Testis (tissue), 3 donors: Measurements from ENCODE around the gene IGFBP3. TPM values are rescaled to one million over a fixed set of nuclear protein-coding genes. Genes with fewer than 3 reads are reported as not detected.

Experiments
- DNase-seq: peaks from one replicate; pipeline ENCODE4 v3.0.0-alpha.2; 2019
- H3K27ac ChIP-seq, 2 donors: fragments of 200-600 bp; sonication (generic); one replicate each; pipeline ENCODE4 v1.5.1; 2019
- H3K27me3 ChIP-seq: fragments of 200-600 bp; sonication (generic); one replicate; pipeline ENCODE4 v1.5.1; 2019
- H3K36me3 ChIP-seq: fragments of 200-600 bp; sonication (generic); one replicate; pipeline ENCODE4 v1.5.1; 2017; ENCODE audit warnings: low read depth; ENCODE audit errors: missing control alignments
- H3K4me1 ChIP-seq: fragments of 200-600 bp; sonication (generic); one replicate; pipeline ENCODE4 v1.5.1; 2019
- H3K4me3 ChIP-seq, 2 donors: fragments of 200-600 bp; sonication (generic); one replicate each; pipeline ENCODE4 v1.5.1; 2017 to 2019
- H3K9me3 ChIP-seq: fragments of 200-600 bp; sonication (generic); one replicate; pipeline ENCODE4 v1.5.1; 2017
- CTCF ChIP-seq, 3 experiments: fragments of 450-650 bp in 2 of 3; fragments of 200-600 bp in 1 of 3; sonication (generic) in 1 of 3; IDR thresholded peaks; one replicate each; pipeline ENCODE4 v1.5.1; 2016 to 2019; ENCODE audit warnings: antibody characterized with exemption in 3 of 3, mild to moderate bottlenecking in 2 of 3, moderate library complexity in 1 of 3
- POLR2A ChIP-seq: fragments of 450-650 bp; IDR thresholded peaks from one replicate; pipeline ENCODE4 v1.6.1; 2017; ENCODE audit warnings: antibody characterized with exemption, mild to moderate bottlenecking, moderate library complexity
- whole genome bisulfite sequencing, 2 donors: methylation state at CpG; one replicate each; pipeline ENCODE4 v1.1.5; 2018; 5-methylcytosine and 5-hydroxymethylcytosine counted together
- intact Hi-C: fragments of 100-400 bp; cut with DNase I; formaldehyde crosslinking; loops from one replicate; pipeline ENCODE4 v1.15.1; 2023; ENCODE audit warnings: low total_unique reads
- polyA plus RNA-seq: library from polyadenylated mRNA; stranded (reverse); fragments of 350-450 nt; fragmentation: Illumina TruSeq; extraction: RNeasy Lipid Tissue Mini Kit (QIAGEN cat#74804); gene quantifications from one replicate; pipeline ENCODE4 v1.2.3, GENCODE V29; 2014; ENCODE audit warnings: low read depth, low replicate concordance; ENCODE audit not compliant: insufficient read depth
- total RNA-seq, 2 donors: library from RNA; depleted of rRNA; stranded (reverse); fragments of >200 nt; gene quantifications; one replicate each; pipeline ENCODE4 v1.2.3, GENCODE V29; 2016

Gene IGFBP3
- total and polyA plus RNA-seq, 3 donors from 2014 or later: 20.4 to 79.8 (median 33.1) TPM

- no peaks in the 10 kb centered on the region for H3K27me3 ChIP-seq
- intact Hi-C loops: loop anchor here (5.0 to 10.0 kb wide), 2 partner anchors 433 to 1166 kb away; no protein-coding TSS in a partner anchor
- peak; percentile 28 for DNase-seq
- no peak for TF ChIP-seq POLR2A
- TF ChIP-seq CTCF (IDR thresholded peaks at IDR 0.05): no peak
- no peak overlapping the region for H3K27ac ChIP-seq
- H3K4me1 ChIP-seq: peaks cover 5% of the 10 kb centered on the region
- no peaks in the 10 kb centered on the region for H3K9me3 ChIP-seq
- 0 to 9% methylated on average over 11 to 31 of the region's 31 CpGs for WGBS, 2 donors
- H3K36me3 ChIP-seq: no peaks in the 10 kb centered on the region
- peak overlapping the region; percentile 52 to 59 for H3K4me3 ChIP-seq
Observed at GRCh38 chr7:45921381-45921698, 268 bp upstream of the IGFBP3 start.

GRCh38 chr7:45919993-45920459 lies 1.0 kb downstream of the IGFBP3 start:
- peaks cover 5% of the 10 kb centered on the region for H3K4me1 ChIP-seq
- no peaks in the 10 kb centered on the region for H3K27me3 ChIP-seq
- intact Hi-C loops: loop anchor here (5.0 to 10.0 kb wide), 3 partner anchors 435 to 1255 kb away; no protein-coding TSS in a partner anchor
- peak overlapping the region; percentile 52 to 59 for H3K4me3 ChIP-seq
- H3K9me3 ChIP-seq: no peaks in the 10 kb centered on the region
- DNase-seq: peak; percentile 14
- TF ChIP-seq CTCF (IDR thresholded peaks at IDR 0.05) (no peak), POLR2A (no peak)
- 4 to 6% methylated on average over 19 of the region's 19 CpGs for WGBS, 2 donors
- no peaks in the 10 kb centered on the region for H3K36me3 ChIP-seq
- H3K27ac ChIP-seq: no peak overlapping the region

GRCh38 chr7:45919231-45919784 lies 1.8 kb downstream of the IGFBP3 start:
- DNase-seq: peak; percentile 12
- Histone ChIP-seq H3K4me3 (peak overlapping the region in 1 of 2 donors; percentile 59), H3K9me3 (no peaks in the 10 kb centered on the region), H3K4me1 (peaks cover 5% of the 10 kb centered on the region), H3K27ac (no peak overlapping the region), H3K36me3 (no peaks in the 10 kb centered on the region), H3K27me3 (no peaks in the 10 kb centered on the region)
- WGBS, 2 donors: 23 to 36% methylated on average over 9 of the region's 9 CpGs
- intact Hi-C loops: loop anchor here (10.0 kb wide), 1 partner anchor 1255 kb away; no protein-coding TSS in a partner anchor
- no peak for TF ChIP-seq POLR2A
- TF ChIP-seq CTCF (IDR thresholded peaks at IDR 0.05): no peak

GRCh38 chr7:45918556-45918955 lies 2.5 kb downstream of the IGFBP3 start:
- no peak for DNase-seq
- no peak overlapping the region for H3K27ac ChIP-seq
- no peak for TF ChIP-seq CTCF (IDR thresholded peaks at IDR 0.05)
- no peak for TF ChIP-seq POLR2A
- no peaks in the 10 kb centered on the region for H3K9me3 ChIP-seq
- WGBS, 2 donors: 82 to 84% methylated on average over 2 of the region's 2 CpGs
- no peaks in the 10 kb centered on the region for H3K36me3 ChIP-seq
- H3K27me3 ChIP-seq: no peaks in the 10 kb centered on the region
- H3K4me3 ChIP-seq: no peak overlapping the region
- H3K4me1 ChIP-seq: peaks cover 5% of the 10 kb centered on the region
- intact Hi-C loops: loop anchor here (10.0 kb wide), 1 partner anchor 1256 kb away; no protein-coding TSS in a partner anchor

- Histone ChIP-seq H3K36me3 (no peaks in the 10 kb centered on the region), H3K4me1 (peaks cover 5% of the 10 kb centered on the region), H3K27ac (no peak overlapping the region), H3K9me3 (no peaks in the 10 kb centered on the region), H3K27me3 (no peaks in the 10 kb centered on the region), H3K4me3 (no peak overlapping the region)
- 0 to 5% methylated on average over 2 to 15 of the region's 15 CpGs for WGBS, 2 donors
- peak; percentile 87 for DNase-seq
- TF ChIP-seq CTCF (IDR thresholded peaks at IDR 0.05) (peak; percentile 87 to 98 (median 88)), POLR2A (no peak)
- intact Hi-C loops: loop anchor here (10.0 kb wide), 1 partner anchor 1257 kb away; no protein-coding TSS in a partner anchor
Observed at GRCh38 chr7:45917658-45918057, 3.4 kb downstream of the IGFBP3 start.
